NOMO-1 treated with DMSO at 0.1 percent for 48 hours (cell line): ENCODE data around the gene TAF1C.
"Not testable (repeated sequence)": the region's sequence is repeated elsewhere in the genome, so short reads cannot be mapped to it uniquely, and the experiment has no call there.

Experiments
- DNase-seq: peaks from one replicate; lab custom pipeline; 2025; ENCODE audit not compliant: unreplicated experiment; lab: John Stamatoyannopoulos, UW

Gene TAF1C

DNA sequence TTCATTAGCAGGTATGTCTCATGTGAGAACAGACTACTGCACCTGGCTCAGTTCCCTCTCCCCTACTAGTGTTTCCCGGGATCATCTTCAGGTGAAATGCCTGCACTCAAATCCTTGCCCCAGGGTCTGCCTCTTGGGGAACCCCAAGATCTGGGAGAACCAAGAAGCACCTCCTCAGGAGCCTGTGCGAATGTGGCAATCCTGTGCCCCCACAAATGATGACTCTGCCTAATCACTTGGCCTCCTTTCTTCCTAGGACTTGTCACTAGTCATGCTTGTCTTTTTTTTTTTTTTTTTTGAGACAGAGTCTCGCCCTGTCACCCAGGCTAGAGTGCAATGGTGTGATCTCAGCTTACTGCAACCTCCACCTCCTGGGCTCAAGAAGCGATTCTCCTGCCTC, 25.8 kb upstream of the TAF1C start:
- no peak for DNase-seq

DNA sequence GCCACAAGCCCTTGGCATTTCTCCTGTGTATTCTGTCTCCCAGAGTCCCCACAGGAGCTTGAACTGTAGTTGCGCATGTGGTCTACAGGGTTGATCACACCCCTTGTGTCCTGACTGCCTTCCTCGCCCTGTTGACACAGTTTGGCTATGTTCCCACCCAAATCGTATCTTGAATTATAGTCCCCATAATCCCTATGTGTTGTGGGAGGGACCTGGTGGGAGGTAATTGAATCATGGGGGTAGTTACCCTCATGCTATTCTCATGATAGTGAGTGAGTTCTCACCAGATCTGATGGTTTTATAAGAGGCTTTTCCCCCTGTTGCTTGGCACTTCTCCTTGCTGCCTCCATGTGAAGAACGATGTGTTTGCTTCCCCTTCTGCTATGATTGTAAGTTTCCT, 25.3 kb upstream of the TAF1C start:
- DNase-seq: no peak

DNA sequence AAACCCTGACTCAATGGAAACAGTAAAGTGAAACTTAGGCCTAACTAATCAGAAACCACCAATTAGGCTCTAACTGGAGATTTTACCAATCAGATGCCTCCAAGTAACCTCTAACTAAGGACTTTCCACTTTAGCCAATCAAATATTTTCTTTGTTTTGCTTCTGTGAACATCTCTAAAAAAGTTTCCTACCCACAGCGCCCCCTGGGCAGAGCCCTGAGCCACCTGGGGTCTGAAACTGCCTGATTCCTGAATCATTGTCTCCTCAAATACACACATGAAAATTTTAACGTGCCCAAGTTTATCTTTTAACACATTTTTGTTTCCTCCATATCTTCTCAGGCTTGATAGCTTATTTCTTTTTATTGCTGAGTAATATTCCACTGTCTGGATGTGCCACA, 23.1 kb upstream of the TAF1C start:
- DNase-seq: no peak

- DNase-seq: no peak
Measured at GRCh38 chr16:84207879-84208278, 21.0 kb upstream of the TAF1C start.

DNA sequence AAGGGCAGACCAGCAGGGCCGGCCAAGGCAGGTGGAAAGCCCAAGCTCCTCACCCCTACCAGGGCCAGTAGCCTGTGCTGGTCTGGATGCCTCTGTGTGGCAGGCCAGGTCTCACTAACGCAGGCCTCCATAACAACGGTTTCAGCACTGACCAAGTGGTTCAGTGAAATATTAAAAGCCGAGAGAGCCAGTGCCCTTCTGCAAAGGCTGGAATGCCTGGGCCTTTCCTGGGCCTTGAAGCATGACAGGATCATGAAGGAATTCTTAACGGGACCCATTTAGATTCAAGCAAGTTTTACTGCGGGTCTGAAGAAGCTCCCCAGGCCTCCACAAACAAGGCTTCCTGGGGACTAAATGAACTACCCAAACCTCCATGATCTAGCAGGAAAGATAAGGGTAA, 20.4 kb upstream of the TAF1C start:
- no peak for DNase-seq

DNA sequence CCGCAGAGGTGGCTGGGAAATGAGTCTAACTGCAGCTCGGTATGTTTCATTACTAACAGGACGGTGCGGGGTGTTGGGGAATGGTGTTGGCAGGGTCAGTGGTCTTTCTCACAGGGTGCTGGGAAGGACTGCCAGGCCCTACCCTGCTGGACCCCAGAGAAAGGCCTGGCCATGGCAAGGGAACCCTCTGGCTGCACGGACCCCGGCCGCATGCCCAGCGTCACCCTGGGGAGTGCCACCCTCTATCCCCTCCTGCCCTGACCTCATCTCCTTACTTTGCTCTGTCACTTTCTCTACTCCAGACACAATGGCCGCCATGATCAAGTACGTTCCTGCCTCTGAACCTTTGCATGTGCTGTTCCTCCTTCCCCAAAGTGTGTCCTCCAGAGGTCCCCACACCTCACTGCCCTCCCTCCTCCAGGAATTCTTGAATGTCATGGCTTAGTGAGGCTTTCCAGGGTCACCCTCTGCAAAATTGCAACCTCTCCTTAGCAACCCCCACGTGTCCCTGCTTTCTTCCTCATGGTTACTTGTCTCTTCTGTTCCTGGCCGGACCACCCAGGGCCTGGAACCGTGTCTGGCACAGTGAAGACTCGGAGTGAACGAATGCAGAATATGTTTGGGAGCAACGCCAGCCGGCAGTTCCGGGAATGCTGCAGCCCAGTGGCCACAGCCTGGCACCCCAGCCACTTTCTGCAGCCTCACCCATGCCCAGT, 19.3 kb upstream of the TAF1C start:
- DNase-seq: no peak

GRCh38 chr16:84205123-84205522, 18.3 kb upstream of the TAF1C start:
- not testable (repeated sequence) for DNase-seq

- not testable (repeated sequence) for DNase-seq
Measured at GRCh38 chr16:84204551-84204950, 17.7 kb upstream of the TAF1C start.

GRCh38 chr16:84199861-84200260, 13.0 kb upstream of the TAF1C start:
- DNase-seq: peak; percentile 92

GRCh38 chr16:84199097-84199496, 12.2 kb upstream of the TAF1C start:
- DNase-seq: no peak

DNA sequence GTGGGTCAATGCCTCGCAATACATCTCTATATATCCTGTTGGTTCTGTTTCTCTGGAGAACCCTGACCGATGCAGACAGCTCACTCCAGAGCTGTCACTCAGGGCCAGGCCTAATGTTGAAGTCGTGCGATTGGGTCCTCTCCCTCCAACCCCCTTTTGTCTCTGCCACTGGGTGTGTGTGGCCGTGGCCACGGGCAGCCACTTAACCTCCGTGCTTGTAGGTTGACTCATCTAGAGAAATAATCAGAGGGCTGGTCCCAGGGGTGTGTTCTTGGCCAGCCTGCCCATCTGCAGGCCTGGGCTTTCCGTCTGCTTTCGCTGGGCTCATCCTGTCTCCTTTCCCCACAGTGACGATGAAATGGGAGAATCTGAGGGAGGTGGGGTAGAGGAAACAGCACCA, 11.5 kb upstream of the TAF1C start:
- DNase-seq: no peak

DNA sequence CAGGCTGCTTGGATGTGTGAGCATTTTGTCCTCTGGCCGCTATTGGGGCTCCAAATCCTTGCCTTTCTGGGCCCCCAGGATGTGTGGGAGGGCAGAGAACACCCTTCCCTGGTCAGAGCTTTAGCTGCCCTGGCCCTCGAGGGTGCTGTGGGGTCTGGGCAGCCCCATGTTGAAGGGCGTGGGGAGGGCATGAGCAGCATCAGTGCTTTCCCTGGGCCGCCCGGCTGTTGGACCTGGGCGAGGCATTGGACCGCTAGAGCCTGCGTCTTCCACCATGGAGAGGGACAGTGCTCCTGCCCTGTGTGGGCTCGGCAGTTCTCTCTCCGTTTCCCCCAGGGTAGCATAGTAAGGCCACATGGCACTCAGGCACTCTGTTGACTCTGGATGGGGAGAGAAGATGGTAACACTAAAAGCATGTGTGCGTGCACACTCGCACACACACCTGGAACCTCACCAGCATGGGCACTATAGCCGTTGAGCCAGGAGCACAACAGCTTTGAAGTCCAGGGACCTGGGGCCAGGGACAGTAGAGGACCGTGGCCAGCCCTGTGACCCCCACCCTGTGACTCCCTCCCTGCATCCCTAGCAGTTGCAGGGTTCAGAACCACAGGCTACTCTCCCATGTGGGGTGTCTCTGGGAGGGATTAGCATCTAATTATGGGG, 10.7 kb upstream of the TAF1C start:
- DNase-seq: no peak

DNA sequence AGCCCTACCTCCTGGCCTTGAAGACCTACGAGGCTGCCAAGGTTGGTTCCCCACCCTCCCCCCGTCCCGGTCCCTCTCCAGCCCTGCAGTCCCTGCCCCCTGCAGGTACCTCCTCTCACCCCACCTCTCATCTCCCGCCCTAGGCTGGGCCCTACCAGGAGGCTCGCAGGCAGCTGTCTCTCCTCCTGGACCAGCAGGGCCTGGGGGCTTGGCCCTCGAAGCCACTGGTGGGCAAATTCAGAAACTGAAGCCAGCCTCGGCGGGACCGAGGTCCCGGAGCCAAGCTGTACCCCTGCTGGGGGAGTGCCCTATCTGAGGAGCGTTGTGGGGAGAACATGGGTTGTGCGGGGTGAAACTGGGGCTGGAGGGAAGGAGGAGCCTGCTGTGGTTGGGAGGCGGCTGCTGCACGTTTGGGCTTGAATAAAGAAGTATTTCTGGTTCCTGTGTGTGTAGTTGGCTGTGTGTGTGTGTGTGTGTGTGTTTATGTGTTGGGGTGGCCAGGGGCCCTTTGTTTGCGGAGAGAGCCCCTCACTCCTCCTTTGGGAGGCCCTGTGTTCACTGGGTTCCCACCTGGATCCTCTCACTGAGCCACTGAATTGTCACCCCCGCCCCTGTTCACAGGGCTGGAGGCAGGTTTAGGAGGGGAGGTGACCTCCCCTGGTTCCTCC, 10.0 kb upstream of the TAF1C start:
- no peak for DNase-seq

- no peak for DNase-seq
Measured at GRCh38 chr16:84196101-84196500, 9.2 kb upstream of the TAF1C start.

DNA sequence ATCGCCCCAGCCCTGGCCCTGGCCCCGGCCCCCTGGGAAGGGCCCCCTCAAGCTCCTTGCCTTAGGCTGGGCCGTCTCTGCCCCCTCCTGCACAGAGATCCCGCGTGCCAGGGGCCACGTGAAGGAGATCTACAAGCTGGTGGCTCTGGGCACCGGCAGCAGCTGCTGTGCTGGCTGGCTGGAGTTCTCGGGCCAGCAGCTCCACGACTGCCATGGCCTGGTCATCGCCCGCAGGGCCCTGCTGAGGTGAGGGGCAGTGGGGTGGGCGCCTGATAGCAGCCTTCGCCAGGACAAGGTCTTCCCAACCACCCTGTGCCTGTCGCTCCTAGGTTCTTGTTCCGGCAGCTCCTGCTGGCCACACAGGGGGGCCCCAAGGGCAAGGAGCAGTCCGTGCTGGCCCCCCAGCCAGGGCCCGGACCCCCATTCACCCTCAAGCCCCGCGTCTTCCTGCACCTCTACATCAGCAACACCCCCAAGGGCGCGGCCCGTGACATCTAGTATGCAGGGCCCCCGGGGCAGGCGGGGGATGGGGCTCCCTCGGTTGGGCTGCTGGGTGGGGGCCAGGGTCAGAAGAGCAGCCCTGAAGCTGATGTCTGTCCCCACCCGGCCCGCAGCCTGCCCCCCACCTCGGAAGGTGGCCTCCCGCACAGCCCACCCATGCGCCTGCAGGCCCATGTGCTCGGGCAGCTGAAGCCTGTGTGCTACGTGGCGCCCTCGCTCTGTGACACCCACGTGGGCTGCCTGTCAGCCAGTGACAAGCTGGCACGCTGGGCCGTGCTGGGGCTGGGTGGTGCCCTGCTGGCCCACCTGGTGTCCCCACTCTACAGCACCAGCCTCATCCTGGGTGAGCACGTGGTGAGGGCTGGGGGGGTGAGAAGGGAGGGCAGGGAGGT, 8.6 kb upstream of the TAF1C start:
- DNase-seq: no peak

GRCh38 chr16:84194470-84195200, 7.8 kb upstream of the TAF1C start:
- DNase-seq: no peak

DNA sequence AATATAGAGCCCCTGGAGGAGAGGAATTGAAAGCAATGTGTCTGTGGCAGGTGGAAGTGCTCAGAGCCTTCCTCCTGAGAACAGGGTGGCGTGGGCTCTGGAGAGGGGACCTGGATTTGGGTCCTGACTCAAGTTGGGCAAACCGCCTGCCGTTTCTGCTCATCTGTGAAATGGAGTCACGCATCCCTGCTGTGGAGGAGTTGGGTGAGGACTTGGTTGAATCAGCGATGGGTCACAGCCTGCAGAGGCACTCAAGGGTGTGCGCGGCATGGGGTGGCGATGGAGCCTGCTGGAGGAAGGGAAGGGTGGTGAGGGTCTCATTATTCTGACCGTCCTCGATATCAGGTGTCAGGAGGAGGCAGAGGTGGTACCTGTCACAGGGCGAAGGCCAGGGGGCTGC, 7.2 kb upstream of the TAF1C start:
- DNase-seq: no peak

DNA sequence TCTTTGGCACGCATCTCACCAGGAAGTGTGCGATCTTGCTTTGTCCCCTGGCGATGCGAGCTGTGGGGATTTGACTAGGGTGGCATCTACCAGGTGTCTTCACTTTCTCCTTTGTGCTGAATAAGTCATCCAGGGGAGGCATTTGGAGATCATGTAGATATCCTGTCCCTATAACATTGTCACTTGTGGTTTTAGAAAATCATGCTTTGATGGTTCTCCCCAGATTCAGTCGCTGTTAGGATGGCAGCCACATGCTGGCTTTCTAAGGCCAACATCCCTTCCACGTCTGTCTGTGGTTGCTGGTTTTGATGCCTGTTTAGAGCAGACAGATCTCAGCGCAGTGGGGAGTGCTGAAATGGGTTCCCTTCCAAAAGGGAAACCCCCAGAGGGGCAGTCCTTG, 6.6 kb upstream of the TAF1C start:
- DNase-seq: no peak

DNA sequence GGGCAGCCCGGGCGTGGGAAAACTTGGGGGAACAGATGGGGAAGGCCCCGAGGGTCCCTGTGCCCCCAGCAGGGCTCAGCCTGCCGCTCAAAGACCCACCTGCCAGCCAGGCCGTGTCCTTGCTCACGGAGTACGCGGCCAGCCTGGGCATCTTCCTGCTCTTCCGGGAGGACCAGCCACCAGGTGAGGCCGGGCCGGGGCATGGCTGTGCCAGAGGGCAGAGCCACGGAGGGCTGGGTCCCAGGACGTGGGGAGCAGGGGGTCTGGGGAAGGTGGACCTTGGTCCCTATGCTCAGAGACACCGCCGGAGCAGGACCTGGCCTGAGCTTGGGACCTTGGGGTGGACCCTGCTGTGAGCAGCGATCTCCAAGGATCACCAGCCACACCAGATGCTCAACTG, 4.6 kb upstream of the TAF1C start:
- no peak for DNase-seq

DNA sequence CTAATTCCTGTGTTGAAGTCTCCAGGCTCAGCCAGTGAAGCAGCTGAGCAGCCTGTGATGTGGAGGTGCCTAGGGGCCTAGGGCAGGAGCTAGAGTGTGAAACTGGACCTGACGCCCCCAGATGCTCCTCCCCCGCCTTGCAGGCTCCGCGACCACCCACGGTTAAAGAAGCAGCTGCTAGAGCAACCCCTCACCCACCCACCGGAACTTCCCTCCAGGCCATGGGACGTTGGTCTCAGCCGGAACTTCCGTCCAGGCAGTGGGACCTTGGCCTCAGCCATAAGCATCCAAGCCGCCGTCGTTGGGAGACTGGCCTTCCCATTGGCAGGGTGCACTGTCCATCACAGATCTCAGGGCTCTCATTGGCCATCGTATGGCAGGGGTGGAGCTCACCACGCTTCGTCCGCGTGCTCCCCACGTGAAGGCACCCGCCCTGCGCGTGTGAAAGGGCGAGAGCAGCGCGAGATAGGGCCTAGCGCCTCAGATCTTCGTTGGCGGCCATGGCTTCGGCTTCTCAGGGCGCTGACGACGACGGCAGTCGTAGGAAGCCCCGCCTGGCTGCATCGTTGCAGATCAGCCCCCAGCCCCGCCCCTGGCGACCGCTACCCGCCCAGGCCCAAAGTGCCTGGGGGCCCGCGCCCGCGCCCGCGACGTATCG, 4.0 kb upstream of the TAF1C start, which contains the start of gene ADAD2:
ADAD2 (plus strand) TSS at position 427 of the 658 bp plus-strand sequence; CDS start at position 501, 74 bp downstream.
- DNase-seq: no peak
